ENCODE measurements around the gene KLHL8. TPM values are rescaled to one million over a fixed set of nuclear protein-coding genes. Genes with fewer than 3 reads are reported as not detected.

KLHL8 gene
- total RNA-seq, 1 experiment from 2014 or later: 7.5 TPM

DNA sequence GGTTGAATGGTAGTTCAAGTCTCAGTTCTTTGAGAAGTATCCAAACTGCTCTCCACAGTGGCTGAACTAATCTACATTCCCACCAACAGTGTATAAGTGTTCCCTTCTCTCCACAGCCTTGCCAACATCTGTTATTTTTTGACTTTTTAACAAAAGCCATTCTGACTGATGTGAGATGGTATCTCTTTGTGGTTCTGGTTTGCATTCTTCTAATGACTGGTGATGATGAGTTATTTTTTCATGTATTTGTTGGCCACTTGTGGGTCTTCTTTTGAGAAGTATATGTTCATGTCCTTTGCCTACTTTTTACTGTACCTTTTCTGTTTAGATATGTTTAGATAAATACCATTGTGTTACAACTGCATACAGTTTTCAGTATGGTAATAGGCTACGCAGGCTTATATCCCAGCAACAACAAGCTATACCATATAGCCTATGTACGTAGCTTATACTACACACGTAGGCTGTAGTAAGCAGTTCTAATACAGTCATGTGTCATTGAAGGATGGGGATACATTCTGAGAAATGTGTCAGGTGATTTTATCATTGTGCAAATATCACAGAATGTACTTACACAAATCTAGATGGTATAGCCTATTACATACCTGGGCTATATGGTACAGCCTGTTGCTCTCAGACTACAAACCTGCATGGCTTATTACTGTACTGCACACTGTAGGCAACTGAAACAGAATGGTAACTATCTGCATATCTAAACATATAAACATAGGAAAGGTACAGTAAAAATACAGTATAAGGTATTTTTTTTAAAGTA lies 28.1 kb downstream of the KLHL8 start:
- H3K4ac ChIP-seq (ENCODE audit: low read depth, low read length): no peak overlapping the region
- no peaks in the 10 kb centered on the region for H3K27me3 ChIP-seq (ENCODE audit: insufficient read depth, low read length)
- no peak overlapping the region for H4K91ac ChIP-seq (ENCODE audit: insufficient read length, low read depth, low read length)
- no peak overlapping the region for H3K23ac ChIP-seq (ENCODE audit: insufficient read length, low read depth, low read length)
- H2BK15ac ChIP-seq (ENCODE audit: low read depth, low read length): no peak overlapping the region
- peaks cover 5% of the 10 kb centered on the region in 2 experiments for H3K4me1 Mint-ChIP-seq
- no peaks in the 10 kb centered on the region for H3K79me1 ChIP-seq (ENCODE audit: insufficient read depth, low read depth, low read length, poor library complexity, severe bottlenecking)
- TF ChIP-seq, protein P1, sequence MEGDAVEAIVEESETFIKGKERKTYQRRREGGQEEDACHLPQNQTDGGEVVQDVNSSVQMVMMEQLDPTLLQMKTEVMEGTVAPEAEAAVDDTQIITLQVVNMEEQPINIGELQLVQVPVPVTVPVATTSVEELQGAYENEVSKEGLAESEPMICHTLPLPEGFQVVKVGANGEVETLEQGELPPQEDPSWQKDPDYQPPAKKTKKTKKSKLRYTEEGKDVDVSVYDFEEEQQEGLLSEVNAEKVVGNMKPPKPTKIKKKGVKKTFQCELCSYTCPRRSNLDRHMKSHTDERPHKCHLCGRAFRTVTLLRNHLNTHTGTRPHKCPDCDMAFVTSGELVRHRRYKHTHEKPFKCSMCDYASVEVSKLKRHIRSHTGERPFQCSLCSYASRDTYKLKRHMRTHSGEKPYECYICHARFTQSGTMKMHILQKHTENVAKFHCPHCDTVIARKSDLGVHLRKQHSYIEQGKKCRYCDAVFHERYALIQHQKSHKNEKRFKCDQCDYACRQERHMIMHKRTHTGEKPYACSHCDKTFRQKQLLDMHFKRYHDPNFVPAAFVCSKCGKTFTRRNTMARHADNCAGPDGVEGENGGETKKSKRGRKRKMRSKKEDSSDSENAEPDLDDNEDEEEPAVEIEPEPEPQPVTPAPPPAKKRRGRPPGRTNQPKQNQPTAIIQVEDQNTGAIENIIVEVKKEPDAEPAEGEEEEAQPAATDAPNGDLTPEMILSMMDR (conservative IDR thresholded peaks at IDR 0.05): no peak
- H2BK120ac ChIP-seq (ENCODE audit: low read depth, low read length, poor library complexity, severe bottlenecking): no peak overlapping the region
- H3K18ac ChIP-seq (ENCODE audit: insufficient read length, low read depth, low read length): no peak overlapping the region
- no peak overlapping the region for H2BK5ac ChIP-seq (ENCODE audit: insufficient read length, low read length)
- no peaks in the 10 kb centered on the region for H4K20me1 ChIP-seq (ENCODE audit: control insufficient read depth, insufficient read depth, insufficient read length)
- no peak overlapping the region for H3K4me2 ChIP-seq (ENCODE audit: insufficient read depth, insufficient read length, low read length)
- no peak overlapping the region for H3K56ac ChIP-seq (ENCODE audit: insufficient read length, low read depth, low read length)
- no peak overlapping the region for H3K27ac ChIP-seq (ENCODE audit: insufficient read length, low read depth, low read length)
- H2BK20ac ChIP-seq (ENCODE audit: low read depth, low read length, poor library complexity, severe bottlenecking): no peak overlapping the region
- DNase-seq: no peak
- H4K5ac ChIP-seq (ENCODE audit: insufficient read length, low read depth, low read length): no peak overlapping the region
- no peaks in the 10 kb centered on the region for H3K9me3 ChIP-seq (ENCODE audit: control insufficient read depth, low read depth, low read length)
- no peak overlapping the region for H3K9ac ChIP-seq (ENCODE audit: extremely low read depth, insufficient read length, low read length)
- H3K36me3 Mint-ChIP-seq (ENCODE audit: insufficient read depth in 1 of 3, low read depth in 3 of 3): peaks cover 0 to 2% (median 0%) of the 10 kb centered on the region in 3 experiments; a peak in 1 of 7 replicates
- H3K9me3 Mint-ChIP-seq: no peaks in the 10 kb centered on the region; a peak in 1 of 5 replicates
- H2AK5ac ChIP-seq (ENCODE audit: insufficient read length, low read length): no peak overlapping the region
- WGBS (ENCODE audit: extremely low coverage, insufficient read length, low lambda C conversion rate): no CpG with 5 or more reads among the region's 3 CpGs
- H2BK12ac ChIP-seq (ENCODE audit: insufficient read length, low read depth, low read length): no peak overlapping the region
- no peaks in the 10 kb centered on the region for H3K4me1 ChIP-seq (ENCODE audit: insufficient read depth, low read length)
- no peak overlapping the region for H3K4me3 Mint-ChIP-seq
- no peak overlapping the region for H2AFZ ChIP-seq (ENCODE audit: low read length)
- no peak overlapping the region for H3K27ac Mint-ChIP-seq
- no peak overlapping the region for H3T11ph ChIP-seq (ENCODE audit: low read length)
- H3K27me3 Mint-ChIP-seq (ENCODE audit: low read depth): no peaks in the 10 kb centered on the region
- no peak overlapping the region for H3K14ac ChIP-seq (ENCODE audit: insufficient read depth, low read length)
- no peaks in the 10 kb centered on the region for H3K23me2 ChIP-seq (ENCODE audit: insufficient read length, low read depth, low read length, poor library complexity, severe bottlenecking)
- H4K8ac ChIP-seq (replicated peaks; ENCODE audit: insufficient read length, low read depth, low read length): no peak overlapping the region
- H3K79me2 ChIP-seq (ENCODE audit: insufficient read depth, low read length): no peaks in the 10 kb centered on the region
